ENCODE results near the gene NPM1.

GRCh38 chr5:171432583-171433351, 45.1 kb downstream of the NPM1 start:
- TF ChIP-seq CTCF (IDR thresholded peaks at IDR 0.05) (no peak), POLR2A (IDR thresholded peaks at IDR 0.05) (no peak)

Data from uterus (tissue), 2 donors.